ENCODE results near the gene LMF1.

Gene LMF1

GRCh38 chr16:813204-813915, 157.4 kb downstream of the LMF1 start:
- peak in 1 of 2 donors; percentile 48 for DNase-seq (ENCODE audit: low read depth in 2 of 2)

- no peak for DNase-seq (ENCODE audit: low read depth in 2 of 2)
Observed at GRCh38 chr16:808085-808386, 162.7 kb downstream of the LMF1 start.

GRCh38 chr16:807347-808084, 163.3 kb downstream of the LMF1 start:
- peak; percentile 55 to 56 for DNase-seq (ENCODE audit: low read depth in 2 of 2)

- no peak for DNase-seq (ENCODE audit: low read depth in 2 of 2)
Observed at GRCh38 chr16:805474-805873, 165.3 kb downstream of the LMF1 start.

GRCh38 chr16:804193-805048, 166.4 kb downstream of the LMF1 start:
- DNase-seq (ENCODE audit: low read depth in 2 of 2): no peak

GRCh38 chr16:803754-804080, 167.1 kb downstream of the LMF1 start:
- no peak for DNase-seq (ENCODE audit: low read depth in 2 of 2)
